IMR-90 (cell line): ENCODE measurements around the gene CACNA1I. TPM values are rescaled to one million over a fixed set of nuclear protein-coding genes. Genes with fewer than 3 reads are reported as not detected.

Source experiments
- ATAC-seq: fragments of 200-7000 bp; cut with Tn5 transposase; 2 replicates; pipeline ENCODE4 v1.9.1; 2020; ENCODE audit warnings: low read depth, mild to moderate bottlenecking, moderate library complexity
- BruUV-seq: library from RNA; stranded (reverse); fragments of 400-500 nt; replicated peaks from 2 replicates; lab custom pipeline; 2021; lab: Mats Ljungman, UMichigan
- CTCF ChIA-PET: fragments of 300-600 bp; formaldehyde crosslinking; extraction: SDS; loops from one replicate; lab custom pipeline; 2021; ENCODE audit warnings: antibody characterized with exemption; lab: Yijun Ruan, JAX
- POLR2A ChIA-PET: fragments of 300-600 bp; sonication (Branson Sonifier 250); formaldehyde crosslinking; loops from one replicate; lab custom pipeline; 2022; ENCODE audit warnings: antibody characterized with exemption; ENCODE audit not compliant: unreplicated experiment; lab: Charles Lee
- DNase-seq: peaks from one replicate; pipeline ENCODE4 v3.0.0; 2013
- H2AFZ ChIP-seq: replicated peaks from 2 replicates; pipeline ENCODE3; 2013; ENCODE audit warnings: low read length, mild to moderate bottlenecking; ENCODE audit not compliant: poor library complexity
- H2AK5ac ChIP-seq: 2 replicates; pipeline ENCODE4 v1.6.1; 2013; ENCODE audit warnings: low read depth, low read length, inconsistent platforms
- H2AK9ac ChIP-seq: replicated peaks from 2 replicates; pipeline ENCODE3; 2013; ENCODE audit warnings: mild to moderate bottlenecking, low read depth, low read length, moderate library complexity; ENCODE audit not compliant: poor library complexity
- H2BK120ac ChIP-seq: 2 replicates; pipeline ENCODE4 v1.6.1; 2013; ENCODE audit warnings: low read depth, low read length, inconsistent platforms
- H2BK15ac ChIP-seq: 3 replicates; pipeline ENCODE4 v1.6.1; 2013; ENCODE audit warnings: low read depth, low read length, inconsistent platforms
- H2BK20ac ChIP-seq: 2 replicates; pipeline ENCODE4 v1.6.1; 2013; ENCODE audit warnings: low read depth, mild to moderate bottlenecking, inconsistent platforms, low read length, moderate library complexity
- H2BK5ac ChIP-seq: 2 replicates; pipeline ENCODE4 v1.6.1; 2013; ENCODE audit warnings: mild to moderate bottlenecking, low read depth, low read length, inconsistent platforms; ENCODE audit not compliant: poor library complexity, severe bottlenecking
- H3K14ac ChIP-seq: replicated peaks from 2 replicates; pipeline ENCODE4 v1.6.1; 2013; ENCODE audit warnings: low read depth, low read length, inconsistent platforms
- H3K18ac ChIP-seq: 2 replicates; pipeline ENCODE4 v1.6.1; 2013; ENCODE audit warnings: low read depth, low read length, control low read depth
- H3K23ac ChIP-seq: 2 replicates; pipeline ENCODE4 v1.6.1; 2013; ENCODE audit warnings: low read depth, low read length, inconsistent platforms
- H3K27ac ChIP-seq: 2 replicates; pipeline ENCODE4 v1.5.1; 2013; ENCODE audit warnings: mild to moderate bottlenecking, control low read depth, low read length; ENCODE audit not compliant: insufficient read depth
- H3K27me3 ChIP-seq: 2 replicates; pipeline ENCODE4 v1.6.1; 2013; ENCODE audit warnings: low read length; ENCODE audit not compliant: control insufficient read depth, insufficient read depth
- H3K36me3 ChIP-seq: 2 replicates; pipeline ENCODE4 v1.6.1; 2013; ENCODE audit warnings: low read length, mixed read lengths; ENCODE audit not compliant: control insufficient read depth, insufficient read depth
- H3K4ac ChIP-seq: 2 replicates; pipeline ENCODE4 v1.6.1; 2013; ENCODE audit warnings: low read depth, low read length, inconsistent platforms
- H3K4me1 ChIP-seq: 2 replicates; pipeline ENCODE4 v1.6.1; 2013; ENCODE audit warnings: low read length, mixed read lengths; ENCODE audit not compliant: control insufficient read depth, insufficient read depth
- H3K4me2 ChIP-seq: 2 replicates; pipeline ENCODE4 v1.6.1; 2013; ENCODE audit warnings: low read depth, mild to moderate bottlenecking, control low read depth, low read length, moderate library complexity
- H3K4me3 ChIP-seq: 2 replicates; pipeline ENCODE4 v1.5.1; 2013; ENCODE audit warnings: low read depth, mild to moderate bottlenecking, control low read depth, low read length, moderate library complexity; ENCODE audit not compliant: insufficient read depth
- H3K56ac ChIP-seq: 2 replicates; pipeline ENCODE4 v1.6.1; 2013; ENCODE audit warnings: low read length, inconsistent platforms; ENCODE audit not compliant: insufficient read depth; ENCODE audit errors: extremely low read depth
- H3K79me1 ChIP-seq, 2 experiments: 2 replicates each; pipeline ENCODE4 v1.6.1; 2013; ENCODE audit warnings: low read length in 2 of 2, inconsistent platforms in 1 of 2, low read depth in 1 of 2
- H3K9ac ChIP-seq: 2 replicates; pipeline ENCODE4 v1.6.1; 2013; ENCODE audit warnings: low read depth, low read length, control low read depth
- H3K9me1 ChIP-seq: 2 replicates; pipeline ENCODE4 v1.6.1; 2013; ENCODE audit warnings: low read length, inconsistent platforms; ENCODE audit not compliant: insufficient read depth
- H3K9me3 ChIP-seq: 2 replicates; pipeline ENCODE4 v1.6.1; 2013; ENCODE audit warnings: low read length; ENCODE audit not compliant: control insufficient read depth, insufficient read depth
- H4K20me1 ChIP-seq: 2 replicates; pipeline ENCODE4 v1.6.1; 2013; ENCODE audit warnings: low read length, inconsistent platforms; ENCODE audit not compliant: insufficient read depth
- H4K5ac ChIP-seq: 2 replicates; pipeline ENCODE4 v1.6.1; 2013; ENCODE audit warnings: mild to moderate bottlenecking, low read depth, low read length, control low read depth
- H4K8ac ChIP-seq, 2 experiments: 2 replicates each; pipeline ENCODE4 v1.6.1; 2013; ENCODE audit warnings: low read depth in 2 of 2, low read length in 2 of 2, control low read depth in 1 of 2, inconsistent platforms in 1 of 2
- H4K91ac ChIP-seq: 2 replicates; pipeline ENCODE4 v1.6.1; 2013; ENCODE audit warnings: low read depth, low read length, inconsistent platforms; ENCODE audit not compliant: insufficient read depth
- CEBPB ChIP-seq: IDR thresholded peaks from 2 replicates; pipeline ENCODE4 v1.6.1; 2012; ENCODE audit warnings: low read depth, low read length, improper control_type of control experiment
- CHD1 ChIP-seq: IDR thresholded peaks from 2 replicates; pipeline ENCODE4 v1.6.1; 2012; ENCODE audit warnings: low read depth, low read length, improper control_type of control experiment
- CTCF ChIP-seq: conservative IDR thresholded peaks from 2 replicates; pipeline ENCODE4 v1.5.1; 2012; ENCODE audit warnings: mild to moderate bottlenecking, low read depth, low read length, improper control_type of control experiment
- FOS ChIP-seq: fragments of 150-350 bp; IDR thresholded peaks from 2 replicates; pipeline ENCODE4 v1.6.1; 2016; ENCODE audit warnings: low read depth, low read length
- MAZ ChIP-seq: IDR thresholded peaks from 2 replicates; pipeline ENCODE4 v1.6.1; 2012; ENCODE audit warnings: low read depth, mild to moderate bottlenecking, low read length, improper control_type of control experiment, moderate library complexity, borderline replicate concordance
- MXI1 ChIP-seq: IDR thresholded peaks from 2 replicates; pipeline ENCODE4 v1.6.1; 2012; ENCODE audit warnings: low read depth, mild to moderate bottlenecking, low read length, moderate library complexity, borderline replicate concordance
- POLR2A ChIP-seq: IDR thresholded peaks from 2 replicates; pipeline ENCODE4 v1.6.1; 2012; ENCODE audit warnings: mild to moderate bottlenecking, low read depth, low read length
- RAD21 ChIP-seq: IDR thresholded peaks from 2 replicates; pipeline ENCODE4 v1.6.1; 2012; ENCODE audit warnings: low read length, improper control_type of control experiment
- RCOR1 ChIP-seq: IDR thresholded peaks from 2 replicates; pipeline ENCODE4 v1.6.1; 2012; ENCODE audit warnings: mild to moderate bottlenecking, low read length, improper control_type of control experiment; ENCODE audit not compliant: insufficient replicate concordance
- SMC3 ChIP-seq: fragments of 150-350 bp; IDR thresholded peaks from 2 replicates; pipeline ENCODE4 v1.6.1; 2016; ENCODE audit warnings: low read depth, mild to moderate bottlenecking, antibody characterized with exemption, low read length, moderate library complexity
- USF2 ChIP-seq: fragments of 150-350 bp; IDR thresholded peaks from 2 replicates; pipeline ENCODE4 v1.6.1; 2017; ENCODE audit warnings: mild to moderate bottlenecking, antibody characterized with exemption, low read length, low read depth
- WGBS, 2 experiments: methylation state at CpG; one replicate each; pipeline versions ENCODE4 v1.1.5 to v1.1.7; 2013; ENCODE audit warnings: missing lambda C conversion rate in 2 of 2; ENCODE audit not compliant: insufficient read length in 1 of 2; ENCODE audit errors: extremely low coverage in 2 of 2; 5-methylcytosine and 5-hydroxymethylcytosine counted together
- dilution Hi-C: fragments of 300-500 bp; cut with HindIII; formaldehyde crosslinking; loops from one replicate; pipeline ENCODE4 v1.14.3; 2018; ENCODE audit warnings: low sequenced_read_pairs; ENCODE audit not compliant: unreplicated experiment
- in situ Hi-C: fragments of 300-500 bp; cut with MboI; formaldehyde crosslinking; loops from 3 replicates; pipeline ENCODE4 v1.14.3; 2019; ENCODE audit warnings: low sequenced_read_pairs, inconsistent platforms, mixed read lengths
- intact Hi-C: fragments of 100-400 bp; cut with micrococcal nuclease; formaldehyde crosslinking; loops from 2 replicates; pipeline ENCODE4 v1.10.0; 2022
- polyA plus RNA-seq, 3 experiments: library from polyadenylated mRNA; depleted of rRNA; stranded (reverse); fragments of >200 nt; gene quantifications; 2 replicates each; pipeline ENCODE4 v1.2.3, GENCODE V29; 2012; ENCODE audit warnings: low replicate concordance in 1 of 3
- total RNA-seq: library from RNA; depleted of rRNA; stranded (reverse); fragments of >200 nt; gene quantifications from 2 replicates; pipeline ENCODE4 v1.2.3, GENCODE V29; 2012

CACNA1I gene
- total and polyA plus RNA-seq, 2 of the 4 experiments (the other 2 are of a cell fraction), result under 0.01 to 0.02 TPM

- Histone ChIP-seq H3K79me1 (no peaks in the 10 kb centered on the region), H4K91ac (no peak overlapping the region), H3K4me2 (no peak overlapping the region), H3K27ac (no peak overlapping the region), H2AFZ (no peak overlapping the region), H3K14ac (no peak overlapping the region), H2BK5ac (no peak overlapping the region), H2AK5ac (no peak overlapping the region), H3K4ac (no peak overlapping the region), H4K8ac (no peak overlapping the region), H3K18ac (no peak overlapping the region), H3K4me3 (no peak overlapping the region), H3K9me1 (peaks cover 6% of the 10 kb centered on the region; the same call in 1 of the 2 replicates), H2AK9ac (no peak overlapping the region), H3K9ac (no peak overlapping the region), H3K27me3 (peaks cover 39% of the 10 kb centered on the region), H3K56ac (no peak overlapping the region), H2BK20ac (no peak overlapping the region), H3K36me3 (no peaks in the 10 kb centered on the region), H3K23ac (no peak overlapping the region), H4K5ac (no peak overlapping the region), H3K9me3 (no peaks in the 10 kb centered on the region), H2BK15ac (no peak overlapping the region), H3K4me1 (peaks cover 10% of the 10 kb centered on the region), H4K20me1 (no peaks in the 10 kb centered on the region), H2BK120ac (no peak overlapping the region)
- TF ChIP-seq USF2 (no peak), SMC3 (no peak), CTCF (no peak), RAD21 (no peak), CEBPB (no peak), RCOR1 (no peak), POLR2A (no peak), MAZ (no peak), MXI1 (no peak), FOS (no peak), CHD1 (no peak)
- intact Hi-C loops (no loop called here), dilution Hi-C loops (no loop called here), in situ Hi-C loops (no loop called here)
- 49% methylated on average over 4 of the region's 6 CpGs; no CpG with 5 or more reads in 1 of the 2 experiments for WGBS, 2 experiments
- no TSS peak for BruUV-seq
- ChIA-PET CTCF (no interaction called here), POLR2A (no interaction called here)
- ATAC-seq, result no peak
- DNase-seq, result no peak
These were observed 26.0 kb downstream of the CACNA1I start for GRCh38 chr22:39596601-39597000.
